GM12873 (cell line): ENCODE results near the gene TEX264.

Source experiments
- TF ChIP-seq, protein P1 (sequence below): IDR thresholded peaks from 2 replicates; pipeline ENCODE4 v1.5.1; 2012; ENCODE audit warnings: low read depth, mild to moderate bottlenecking, moderate library complexity, low read length, control low read depth; ENCODE audit not compliant: insufficient read depth; ENCODE audit errors: missing control alignments

Gene TEX264

DNA sequence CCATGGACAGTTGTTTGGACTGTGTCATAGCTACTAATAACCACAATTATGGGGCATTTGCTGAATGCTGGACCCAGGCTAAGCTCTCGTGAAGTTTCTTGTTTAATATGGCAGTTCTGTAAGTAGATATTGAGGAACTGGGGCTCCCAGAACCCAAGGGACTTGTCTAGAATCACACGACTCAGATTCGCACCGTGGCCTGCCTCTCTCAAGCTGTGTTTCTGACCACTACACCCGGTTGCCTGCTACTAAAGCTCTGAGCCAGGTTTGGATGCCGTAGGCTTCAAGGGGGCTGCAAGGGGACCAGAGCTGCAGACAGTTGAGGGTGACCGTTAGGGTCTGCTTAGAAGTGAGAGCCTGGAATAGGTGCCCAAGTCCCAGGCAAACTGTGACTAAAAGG, 11.5 kb downstream of the TEX264 start:
- TF ChIP-seq, protein P1, sequence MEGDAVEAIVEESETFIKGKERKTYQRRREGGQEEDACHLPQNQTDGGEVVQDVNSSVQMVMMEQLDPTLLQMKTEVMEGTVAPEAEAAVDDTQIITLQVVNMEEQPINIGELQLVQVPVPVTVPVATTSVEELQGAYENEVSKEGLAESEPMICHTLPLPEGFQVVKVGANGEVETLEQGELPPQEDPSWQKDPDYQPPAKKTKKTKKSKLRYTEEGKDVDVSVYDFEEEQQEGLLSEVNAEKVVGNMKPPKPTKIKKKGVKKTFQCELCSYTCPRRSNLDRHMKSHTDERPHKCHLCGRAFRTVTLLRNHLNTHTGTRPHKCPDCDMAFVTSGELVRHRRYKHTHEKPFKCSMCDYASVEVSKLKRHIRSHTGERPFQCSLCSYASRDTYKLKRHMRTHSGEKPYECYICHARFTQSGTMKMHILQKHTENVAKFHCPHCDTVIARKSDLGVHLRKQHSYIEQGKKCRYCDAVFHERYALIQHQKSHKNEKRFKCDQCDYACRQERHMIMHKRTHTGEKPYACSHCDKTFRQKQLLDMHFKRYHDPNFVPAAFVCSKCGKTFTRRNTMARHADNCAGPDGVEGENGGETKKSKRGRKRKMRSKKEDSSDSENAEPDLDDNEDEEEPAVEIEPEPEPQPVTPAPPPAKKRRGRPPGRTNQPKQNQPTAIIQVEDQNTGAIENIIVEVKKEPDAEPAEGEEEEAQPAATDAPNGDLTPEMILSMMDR = no peak

DNA sequence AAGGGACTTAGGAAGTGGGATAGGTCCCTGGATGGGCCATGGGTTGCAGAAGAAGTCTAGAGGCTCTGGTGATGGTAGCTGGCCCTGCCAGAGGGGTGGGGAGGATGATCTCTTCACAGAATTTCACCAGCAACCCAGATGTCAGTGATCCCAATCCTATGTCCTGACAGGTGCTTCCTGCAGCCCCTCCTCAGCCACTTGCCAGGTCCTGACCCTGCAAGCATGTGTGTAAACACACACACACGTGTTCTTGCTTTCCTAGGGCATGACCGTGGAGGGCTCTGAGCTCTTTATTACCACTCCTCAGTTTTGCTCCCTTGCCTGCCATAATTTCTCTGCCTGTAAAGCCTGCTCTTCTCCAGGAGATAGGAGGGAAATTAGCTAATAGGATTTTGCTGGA, 12.5 kb downstream of the TEX264 start:
- TF ChIP-seq, protein P1 = no peak

DNA sequence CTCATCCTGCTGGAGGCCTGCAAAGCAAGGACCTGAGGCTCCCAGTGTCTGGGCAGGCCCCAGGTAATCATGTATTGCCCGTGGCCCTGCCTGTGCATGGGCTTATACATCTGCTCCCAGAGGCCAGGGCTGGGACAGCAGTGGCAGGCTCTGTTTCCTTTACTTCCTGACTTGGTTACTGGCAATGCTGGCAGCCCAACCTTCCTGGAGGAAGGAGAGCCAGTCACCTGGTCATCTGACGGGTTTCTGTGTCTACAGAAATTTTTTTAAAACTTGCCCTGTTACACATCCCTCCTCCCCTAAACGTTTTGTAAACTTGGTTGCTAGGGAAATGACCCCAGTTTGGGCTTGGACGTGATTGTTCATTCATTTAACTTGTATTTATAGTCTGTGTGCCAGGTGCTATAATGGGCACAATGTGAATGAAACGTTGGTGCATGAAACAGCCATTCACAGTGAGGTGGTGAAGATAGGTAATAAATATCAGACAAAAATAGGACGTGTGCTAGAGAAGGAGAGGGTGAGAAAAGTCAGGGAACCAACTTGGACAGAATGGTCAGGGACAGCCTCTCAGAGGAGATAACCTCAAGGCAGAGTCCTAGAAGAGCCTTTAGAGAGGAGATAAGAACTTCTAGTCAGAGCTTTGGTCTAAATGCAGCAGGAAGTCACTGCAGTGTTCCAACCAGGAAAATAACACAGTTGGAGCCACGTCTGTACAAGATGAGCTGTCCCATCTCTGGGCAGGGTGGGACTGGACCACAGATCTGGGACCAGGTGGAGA, 14.1 kb downstream of the TEX264 start:
- TF ChIP-seq, protein P1 = no peak

DNA sequence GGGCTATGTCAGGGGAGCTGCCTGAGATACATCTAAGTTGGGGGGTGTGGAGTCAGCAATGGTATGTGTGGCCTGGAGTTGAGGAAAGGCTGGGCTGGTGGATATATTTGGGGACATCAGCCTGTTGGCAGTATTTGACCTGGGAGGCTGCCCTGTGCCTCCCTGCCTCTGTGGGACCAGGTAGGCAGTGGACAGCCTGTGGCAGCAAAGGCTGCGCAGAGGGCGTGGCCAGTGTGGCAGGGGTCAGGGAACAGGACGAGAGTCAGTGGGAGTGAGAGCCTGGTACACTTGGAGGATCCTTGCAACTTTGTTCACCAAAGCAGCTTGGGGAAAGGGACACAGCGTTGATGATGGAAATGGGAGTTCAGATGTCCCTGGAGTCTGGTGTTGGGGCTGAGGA, 15.0 kb downstream of the TEX264 start:
- TF ChIP-seq, protein P1 = no peak

DNA sequence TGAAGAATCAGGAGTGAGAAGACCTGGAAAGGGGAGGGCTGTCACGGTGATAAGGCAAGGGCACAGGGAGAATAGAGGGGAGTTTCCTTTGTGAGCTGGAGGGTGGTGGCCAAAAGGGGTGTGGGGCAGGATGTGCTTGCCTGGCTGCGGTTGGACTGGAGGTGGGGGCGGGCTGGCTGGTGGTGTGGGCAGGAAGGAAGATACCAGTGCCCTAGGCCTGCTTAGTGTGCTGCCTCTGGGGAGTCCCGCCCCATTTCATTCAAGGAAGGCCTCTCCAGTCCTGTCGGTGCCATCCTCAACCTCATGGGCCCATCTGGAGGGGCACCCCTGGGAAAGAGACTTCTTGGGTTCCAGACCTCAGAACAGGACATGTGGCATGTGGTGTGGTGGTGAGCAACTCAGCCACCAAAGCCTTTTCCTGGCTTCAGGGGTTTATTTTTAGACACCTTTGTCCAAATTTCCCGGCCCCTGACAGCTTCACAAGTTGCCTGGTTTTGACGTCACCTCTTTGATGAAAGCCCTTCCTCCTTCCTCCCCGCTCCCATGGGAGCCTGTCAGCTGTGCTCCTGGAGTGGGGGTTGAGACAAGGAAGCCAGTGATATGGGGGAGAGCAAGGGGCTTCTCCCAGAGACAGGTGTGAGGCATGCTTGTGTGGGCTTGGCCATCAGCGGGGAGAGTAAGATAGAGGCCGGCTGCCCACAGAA, 15.6 kb downstream of the TEX264 start:
- TF ChIP-seq, protein P1 = no peak

DNA sequence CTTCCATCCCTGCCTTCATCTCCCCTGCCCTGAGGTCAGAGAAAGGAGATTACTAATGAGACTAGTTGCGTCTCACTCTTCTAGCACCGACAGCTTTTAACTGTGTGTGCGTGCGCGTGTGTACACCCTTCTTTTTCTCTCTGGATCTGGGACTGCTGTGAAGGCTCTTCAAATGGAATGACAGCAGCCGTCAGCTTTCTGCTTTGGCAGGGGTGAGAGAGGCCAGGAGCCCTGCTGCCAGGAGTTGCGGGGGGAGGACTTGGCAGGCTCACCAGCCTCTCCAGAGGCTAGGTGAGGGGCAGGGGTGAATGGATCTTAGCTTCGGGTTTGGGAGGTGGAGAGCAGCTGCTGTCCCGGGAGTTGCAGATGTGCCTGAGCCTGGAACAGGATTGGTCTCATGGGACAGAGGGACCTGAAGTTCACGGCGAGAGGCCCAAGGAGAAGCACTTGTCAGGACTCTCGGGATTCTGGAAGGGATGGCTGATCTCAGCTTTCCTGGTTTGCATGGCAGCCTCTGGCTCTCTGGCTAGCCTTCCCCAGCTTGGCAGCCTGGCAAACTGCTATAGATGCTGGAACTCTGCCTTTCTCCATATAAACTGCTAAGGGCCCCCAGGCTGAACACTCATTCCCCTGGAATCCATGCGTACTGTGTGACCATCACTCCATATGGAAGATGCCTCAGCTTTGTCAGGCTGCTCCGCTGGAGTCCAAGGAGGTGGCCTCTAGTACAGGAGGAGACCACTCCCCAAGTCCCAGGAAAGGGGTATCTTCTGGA, 16.6 kb downstream of the TEX264 start:
- TF ChIP-seq, protein P1 = no peak

DNA sequence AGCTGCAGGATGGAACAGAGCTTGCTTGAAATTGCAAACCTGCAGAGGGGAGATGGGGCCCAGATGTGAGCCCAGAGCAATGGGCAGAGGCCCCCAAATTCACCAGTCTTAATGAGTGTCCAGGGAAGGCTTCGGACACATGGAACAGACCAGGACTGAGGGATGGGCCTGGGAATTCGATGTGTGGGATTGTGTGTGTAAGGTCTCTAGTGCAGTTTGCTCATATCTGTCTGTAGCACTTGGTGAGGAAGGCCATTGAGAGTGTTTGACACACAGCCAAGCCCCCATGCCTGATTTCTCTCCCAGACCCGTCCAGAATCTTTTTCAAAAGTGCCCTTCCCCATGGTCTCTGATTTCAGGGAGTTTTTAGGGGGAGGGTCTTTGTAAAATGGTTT, 17.2 kb downstream of the TEX264 start:
- TF ChIP-seq, protein P1 = no peak
